Activated CD4-positive, CD25-positive, alpha-beta regulatory T cell treated with anti-CD3 and anti-CD28 coated beads, Interleukin-2, amount 50 U/mL, for 72 hours (primary cell): ENCODE data around the gene ZNF664.
"Not testable (repeated sequence)": the region's sequence is repeated elsewhere in the genome, so short reads cannot be mapped to it uniquely, and the experiment has no call there.

Experiments
- DNase-seq: peaks from one replicate; pipeline ENCODE4 v3.0.0; 2021

Gene ZNF664

GRCh38 chr12:123942238-123942653 lies 30.8 kb upstream of the ZNF664 start:
- DNase-seq, result no peak

GRCh38 chr12:123942911-123943648 lies 29.9 kb upstream of the ZNF664 start:
- no peak for DNase-seq

- DNase-seq, result no peak
These were observed 29.2 kb upstream of the ZNF664 start for GRCh38 chr12:123943816-123944215.

GRCh38 chr12:123944696-123945095 lies 28.3 kb upstream of the ZNF664 start:
- DNase-seq, result no peak

GRCh38 chr12:123945287-123946151 lies 27.5 kb upstream of the ZNF664 start:
- DNase-seq, result no peak

GRCh38 chr12:123946152-123946515 lies 26.9 kb upstream of the ZNF664 start:
- DNase-seq, result no peak

- DNase-seq, result not testable (repeated sequence)
These were observed 26.2 kb upstream of the ZNF664 start for GRCh38 chr12:123946516-123947505.

GRCh38 chr12:123947531-123947930 lies 25.5 kb upstream of the ZNF664 start:
- DNase-seq, result not testable (repeated sequence)

- no peak for DNase-seq
These were observed 24.6 kb upstream of the ZNF664 start for GRCh38 chr12:123948401-123948795.

- no peak for DNase-seq
These were observed 23.9 kb upstream of the ZNF664 start for GRCh38 chr12:123948796-123949769.

GRCh38 chr12:123949770-123950165 lies 23.2 kb upstream of the ZNF664 start:
- DNase-seq, result no peak

GRCh38 chr12:123950476-123951349 lies 22.3 kb upstream of the ZNF664 start:
- no peak for DNase-seq

- no peak for DNase-seq
These were observed 21.5 kb upstream of the ZNF664 start for GRCh38 chr12:123951467-123951866.

GRCh38 chr12:123952037-123952436 lies 21.0 kb upstream of the ZNF664 start:
- DNase-seq, result no peak

GRCh38 chr12:123954647-123955350 lies 18.2 kb upstream of the ZNF664 start:
- DNase-seq, result no peak

- no peak for DNase-seq
These were observed 16.8 kb upstream of the ZNF664 start for GRCh38 chr12:123956249-123956648.

GRCh38 chr12:123957196-123957595 lies 15.8 kb upstream of the ZNF664 start:
- DNase-seq, result no peak

- DNase-seq, result no peak
These were observed 14.6 kb upstream of the ZNF664 start for GRCh38 chr12:123958462-123958861.

GRCh38 chr12:123958876-123959275 lies 14.1 kb upstream of the ZNF664 start:
- no peak for DNase-seq
